GM18498 (cell line): ENCODE data around the gene NFATC2.

Experiments
- ATAC-seq: cut with Tn5 transposase; IDR thresholded peaks from one replicate; pipeline ENCODE4 v1.9.1; 2021; ENCODE audit warnings: mild to moderate bottlenecking, moderate library complexity; ENCODE audit not compliant: unreplicated experiment

NFATC2 gene

GRCh38 chr20:51437182-51437924 lies 105.2 kb downstream of the NFATC2 start:
- no peak for ATAC-seq

GRCh38 chr20:51434580-51435247 lies 107.8 kb downstream of the NFATC2 start:
- ATAC-seq: no peak

GRCh38 chr20:51434026-51434425 lies 108.5 kb downstream of the NFATC2 start:
- ATAC-seq: no peak

- no peak for ATAC-seq
Observed at GRCh38 chr20:51432875-51433274, 109.6 kb downstream of the NFATC2 start.

GRCh38 chr20:51432251-51432784 lies 110.2 kb downstream of the NFATC2 start:
- no peak for ATAC-seq

- ATAC-seq: no peak
Observed at GRCh38 chr20:51431321-51431720, 111.2 kb downstream of the NFATC2 start.

- ATAC-seq: no peak
Observed at GRCh38 chr20:51430198-51430950, 112.1 kb downstream of the NFATC2 start.

- ATAC-seq: no peak
Observed at GRCh38 chr20:51429696-51430095, 112.8 kb downstream of the NFATC2 start.

GRCh38 chr20:51429144-51429482 lies 113.4 kb downstream of the NFATC2 start:
- no peak for ATAC-seq

GRCh38 chr20:51428401-51429143 lies 113.9 kb downstream of the NFATC2 start:
- no peak for ATAC-seq

- no peak for ATAC-seq
Observed at GRCh38 chr20:51427651-51428291, 114.7 kb downstream of the NFATC2 start.

- ATAC-seq: no peak
Observed at GRCh38 chr20:51426718-51427650, 115.5 kb downstream of the NFATC2 start.

GRCh38 chr20:51425347-51426106 lies 117.0 kb downstream of the NFATC2 start:
- no peak for ATAC-seq

- no peak for ATAC-seq
Observed at GRCh38 chr20:51424270-51425117, 118.0 kb downstream of the NFATC2 start.

GRCh38 chr20:51423810-51424209 lies 118.7 kb downstream of the NFATC2 start:
- no peak for ATAC-seq

- peak; percentile 52 for ATAC-seq
Observed at GRCh38 chr20:51423290-51423667, 119.2 kb downstream of the NFATC2 start.

GRCh38 chr20:51422514-51423289 lies 119.8 kb downstream of the NFATC2 start:
- ATAC-seq: no peak
